ENCODE results near the gene TENM4.
"Not testable (repeated sequence)": the region's sequence is repeated elsewhere in the genome, so short reads cannot be mapped to it uniquely, and the experiment has no call there.

Gene TENM4

DNA sequence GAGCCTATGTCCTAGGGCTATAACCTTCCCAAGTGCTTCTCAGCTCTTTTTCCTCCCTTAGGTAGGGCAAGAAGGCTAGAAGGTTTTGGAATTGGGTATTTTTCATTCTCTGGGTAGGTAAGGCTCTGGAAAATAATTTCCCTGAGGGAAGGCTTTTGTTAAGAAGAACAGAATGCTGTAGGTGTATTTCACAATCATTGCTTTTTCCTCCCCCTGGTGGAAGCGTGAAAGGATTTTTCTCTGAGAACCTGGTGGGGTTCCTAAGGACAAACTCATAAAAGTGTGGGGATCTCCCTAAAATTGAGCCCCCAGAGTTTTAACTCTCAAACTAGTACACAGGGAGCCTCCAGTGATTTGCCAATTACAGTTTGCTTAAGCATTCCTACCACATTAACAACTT, 825.1 kb downstream of the TENM4 start:
- Histone ChIP-seq H3K4me3 (no peak overlapping the region), H3K27ac (no peak overlapping the region)
- no peak for DNase-seq (ENCODE audit: low spot score)
- TF ChIP-seq, protein P1, sequence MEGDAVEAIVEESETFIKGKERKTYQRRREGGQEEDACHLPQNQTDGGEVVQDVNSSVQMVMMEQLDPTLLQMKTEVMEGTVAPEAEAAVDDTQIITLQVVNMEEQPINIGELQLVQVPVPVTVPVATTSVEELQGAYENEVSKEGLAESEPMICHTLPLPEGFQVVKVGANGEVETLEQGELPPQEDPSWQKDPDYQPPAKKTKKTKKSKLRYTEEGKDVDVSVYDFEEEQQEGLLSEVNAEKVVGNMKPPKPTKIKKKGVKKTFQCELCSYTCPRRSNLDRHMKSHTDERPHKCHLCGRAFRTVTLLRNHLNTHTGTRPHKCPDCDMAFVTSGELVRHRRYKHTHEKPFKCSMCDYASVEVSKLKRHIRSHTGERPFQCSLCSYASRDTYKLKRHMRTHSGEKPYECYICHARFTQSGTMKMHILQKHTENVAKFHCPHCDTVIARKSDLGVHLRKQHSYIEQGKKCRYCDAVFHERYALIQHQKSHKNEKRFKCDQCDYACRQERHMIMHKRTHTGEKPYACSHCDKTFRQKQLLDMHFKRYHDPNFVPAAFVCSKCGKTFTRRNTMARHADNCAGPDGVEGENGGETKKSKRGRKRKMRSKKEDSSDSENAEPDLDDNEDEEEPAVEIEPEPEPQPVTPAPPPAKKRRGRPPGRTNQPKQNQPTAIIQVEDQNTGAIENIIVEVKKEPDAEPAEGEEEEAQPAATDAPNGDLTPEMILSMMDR (IDR thresholded peaks at IDR 0.05): no peak

GRCh38 chr11:78613378-78613813, 827.4 kb downstream of the TENM4 start:
- Histone ChIP-seq H3K27ac (no peak overlapping the region), H3K4me3 (no peak overlapping the region)
- TF ChIP-seq, protein P1 (IDR thresholded peaks at IDR 0.05): no peak
- DNase-seq (ENCODE audit: low spot score): no peak

- TF ChIP-seq, protein P1 (IDR thresholded peaks at IDR 0.05): no peak
- Histone ChIP-seq H3K4me3 (no peak overlapping the region), H3K27ac (no peak overlapping the region)
- no peak for DNase-seq (ENCODE audit: low spot score)
Observed at GRCh38 chr11:78612721-78613377, 828.0 kb downstream of the TENM4 start.

DNA sequence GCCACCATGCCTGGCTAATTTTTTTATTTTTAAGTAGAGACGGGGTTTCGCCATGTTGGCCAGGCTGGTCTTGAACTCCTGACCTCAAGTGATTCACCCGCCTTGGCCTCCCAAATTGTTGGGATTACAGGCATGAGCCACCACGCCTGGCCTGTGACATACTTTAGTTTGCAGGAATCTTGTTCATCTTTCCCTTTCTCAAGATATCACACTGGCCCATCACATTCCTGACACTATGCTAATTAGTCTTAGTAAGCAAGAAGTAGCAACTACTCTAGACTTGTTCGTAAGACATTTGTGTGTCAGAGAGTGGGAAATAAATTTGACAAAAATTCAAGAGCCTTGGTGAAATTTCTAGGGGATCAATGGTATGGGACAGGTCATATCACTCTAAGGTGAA, 831.5 kb downstream of the TENM4 start:
- not testable (repeated sequence) for DNase-seq (ENCODE audit: low spot score); H3K4me3 ChIP-seq; H3K27ac ChIP-seq

DNA sequence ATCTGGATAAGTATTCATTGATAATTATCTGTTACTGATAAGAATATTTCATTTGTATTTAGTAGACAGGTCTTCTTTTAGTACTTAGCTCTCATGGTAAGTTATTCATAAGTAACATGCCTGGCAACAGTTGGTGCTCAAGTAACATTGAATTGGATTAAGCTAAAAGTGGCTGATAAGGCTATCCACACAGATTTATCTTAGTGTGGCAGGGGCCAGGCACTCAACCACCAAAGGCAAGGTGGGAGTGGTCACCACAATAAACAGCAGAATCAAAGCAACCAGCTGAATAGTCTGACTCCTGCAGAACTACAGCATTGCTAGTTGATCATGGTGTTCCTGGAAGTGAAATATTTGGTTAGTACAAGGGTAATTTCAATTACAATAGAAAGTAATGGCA, 833.1 kb downstream of the TENM4 start:
- TF ChIP-seq, protein P1 (IDR thresholded peaks at IDR 0.05): no peak
- no peak overlapping the region for H3K4me3 ChIP-seq
- DNase-seq (ENCODE audit: low spot score): no peak
- no peak overlapping the region for H3K27ac ChIP-seq

- Histone ChIP-seq H3K4me3 (no peak overlapping the region), H3K27ac (no peak overlapping the region)
- TF ChIP-seq, protein P1 (IDR thresholded peaks at IDR 0.05): no peak
- no peak for DNase-seq (ENCODE audit: low spot score)
Observed at GRCh38 chr11:78606667-78607066, 834.2 kb downstream of the TENM4 start.

- Histone ChIP-seq H3K27ac (no peak overlapping the region), H3K4me3 (no peak overlapping the region)
- DNase-seq (ENCODE audit: low spot score): no peak
- TF ChIP-seq, protein P1 (IDR thresholded peaks at IDR 0.05): no peak
Observed at GRCh38 chr11:78605296-78605695, 835.5 kb downstream of the TENM4 start.
